GM21515 (cell line): ENCODE results near the gene CKAP5.

Source experiments
- ATAC-seq: cut with Tn5 transposase; IDR thresholded peaks from one replicate; pipeline ENCODE4 v1.9.1; 2021; ENCODE audit not compliant: unreplicated experiment

Gene CKAP5

DNA sequence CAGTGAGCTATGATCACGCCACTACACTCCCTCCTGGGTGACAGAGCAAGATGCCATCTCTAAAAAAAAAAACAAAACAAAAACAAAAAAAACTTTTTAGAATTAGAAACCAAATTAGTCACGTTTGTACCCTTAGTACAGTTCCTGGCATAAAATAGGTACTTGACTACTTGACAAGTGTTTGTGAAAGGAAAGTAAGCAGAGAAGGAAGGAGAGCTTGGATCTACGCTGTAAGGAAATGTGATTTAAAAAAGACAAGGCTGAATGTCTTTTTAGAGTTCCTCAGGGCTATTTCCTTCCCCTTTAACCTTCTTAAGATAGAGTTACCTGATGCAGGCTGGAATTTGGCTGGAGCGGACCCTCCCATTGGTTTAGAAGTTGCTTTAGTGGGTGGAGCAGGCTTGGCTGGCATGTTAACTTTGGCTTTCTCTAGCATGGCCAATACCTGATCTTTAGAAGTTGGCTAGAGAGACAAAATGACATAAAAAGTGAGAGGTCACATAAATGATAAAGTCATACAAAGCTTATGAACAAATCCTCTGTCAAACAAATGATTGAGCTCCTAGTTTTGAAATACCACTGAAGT lies 76.4 kb downstream of the CKAP5 start:
- no peak for ATAC-seq

GRCh38 chr11:46766656-46767055 lies 79.4 kb downstream of the CKAP5 start:
- no peak for ATAC-seq

DNA sequence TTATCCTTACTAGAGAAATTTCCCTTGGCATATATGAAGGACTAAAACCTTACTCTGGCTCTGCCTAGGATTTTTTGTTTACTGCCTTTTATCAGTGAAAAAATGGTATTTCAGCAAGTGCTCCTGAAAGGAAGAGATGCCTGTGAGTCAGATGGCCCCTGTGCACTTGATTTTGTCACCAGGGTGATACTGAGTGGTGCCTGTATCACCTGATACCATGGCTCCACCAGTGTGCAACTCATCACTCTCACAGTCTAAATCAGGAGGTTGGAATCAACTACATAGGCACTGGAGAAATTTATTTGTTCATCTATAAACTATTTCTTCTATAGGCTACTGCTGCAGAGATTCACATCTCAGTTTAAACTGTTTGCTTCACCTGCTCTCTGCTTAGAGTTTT lies 83.8 kb downstream of the CKAP5 start:
- ATAC-seq: no peak

- ATAC-seq: no peak
These were observed 84.3 kb downstream of the CKAP5 start for GRCh38 chr11:46761807-46762206.

DNA sequence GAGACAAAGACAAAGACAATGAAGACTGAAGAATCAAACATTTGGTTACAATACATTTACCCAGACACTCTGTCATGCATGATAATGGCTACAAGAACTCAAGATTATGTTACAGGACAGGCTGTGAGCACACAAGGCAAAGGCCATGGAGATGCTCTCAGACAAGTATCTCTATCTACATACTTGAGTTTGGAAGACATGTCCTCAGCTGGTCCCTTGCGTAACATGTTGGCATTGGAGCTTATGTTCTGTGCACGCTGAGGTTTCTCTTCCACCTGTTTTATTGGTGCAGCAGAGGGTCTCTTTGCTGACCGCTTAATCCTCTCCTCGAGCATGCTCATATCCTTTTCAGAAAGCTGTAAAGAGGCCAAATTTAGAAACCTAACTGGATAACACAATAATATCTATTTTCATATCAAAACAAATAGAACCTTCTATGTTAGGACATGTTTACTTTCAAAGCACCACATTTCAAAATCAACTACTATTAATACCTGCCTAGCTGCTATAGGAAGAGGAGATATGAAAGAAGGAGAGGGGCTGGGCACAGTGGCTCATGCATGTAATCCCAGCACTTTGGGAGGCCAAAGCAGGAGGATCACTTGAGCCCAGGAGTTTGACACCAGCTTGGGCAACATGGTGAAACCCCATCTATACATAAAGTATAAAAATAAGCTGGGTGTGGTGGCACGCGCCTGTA lies 85.5 kb downstream of the CKAP5 start:
- ATAC-seq: no peak

DNA sequence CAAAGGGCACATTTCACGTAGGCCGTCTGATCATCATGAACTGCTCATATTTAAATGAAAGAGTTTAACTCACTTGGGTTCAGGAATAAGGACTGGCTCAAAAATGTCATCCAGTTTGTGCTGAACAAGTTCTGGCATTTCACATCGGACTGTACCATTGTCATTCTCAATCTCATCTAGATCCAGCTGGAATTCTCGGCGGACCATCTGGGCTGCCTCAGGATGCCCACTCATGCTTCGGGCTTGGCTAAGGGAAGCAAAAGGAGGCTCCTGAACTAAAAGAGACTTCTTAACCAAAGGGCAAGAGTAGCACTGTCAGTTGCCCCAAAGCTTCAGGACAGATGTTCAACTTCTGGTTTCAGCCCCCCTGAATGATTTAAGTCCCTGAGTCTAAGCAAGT lies 86.9 kb downstream of the CKAP5 start:
- ATAC-seq: no peak

DNA sequence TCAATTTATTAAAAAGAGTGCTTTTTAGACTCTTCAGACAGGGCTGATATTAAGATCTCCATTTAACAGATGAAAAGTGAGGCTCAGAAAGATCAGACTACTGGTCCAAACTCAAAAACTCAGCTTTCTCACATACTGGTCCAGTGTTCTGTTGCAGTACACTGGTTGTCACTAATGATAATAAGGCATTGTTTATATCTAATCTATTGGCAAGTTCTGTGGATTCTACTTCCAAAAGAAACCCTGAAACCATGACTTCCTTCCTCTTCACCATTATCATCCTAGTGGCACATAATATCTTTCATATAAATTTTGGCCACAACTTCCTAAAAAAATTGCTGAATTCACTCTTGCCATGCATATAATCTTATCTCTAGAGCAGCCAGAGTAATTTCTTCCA lies 90.1 kb downstream of the CKAP5 start:
- no peak for ATAC-seq

DNA sequence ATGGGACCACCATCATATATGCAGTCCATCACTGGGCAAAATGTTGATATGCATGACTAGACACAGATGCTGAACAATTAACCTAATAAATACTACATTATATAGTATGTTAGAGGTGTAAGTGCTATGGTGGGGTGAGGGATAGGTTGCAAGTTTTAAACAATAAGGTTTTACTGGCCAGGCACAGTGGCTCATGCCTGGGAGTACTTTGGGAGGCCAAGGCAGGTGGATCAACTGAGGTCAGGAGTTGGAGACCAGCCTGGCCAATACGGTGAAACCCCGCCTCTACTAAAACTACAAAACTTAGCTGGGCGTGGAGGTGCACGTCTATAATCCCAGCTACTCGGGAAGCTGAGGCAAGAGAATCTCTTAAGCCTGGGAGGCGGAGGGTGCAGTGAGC lies 98.9 kb downstream of the CKAP5 start:
- ATAC-seq: no peak

GRCh38 chr11:46745995-46746394 lies 100.1 kb downstream of the CKAP5 start:
- no peak for ATAC-seq

DNA sequence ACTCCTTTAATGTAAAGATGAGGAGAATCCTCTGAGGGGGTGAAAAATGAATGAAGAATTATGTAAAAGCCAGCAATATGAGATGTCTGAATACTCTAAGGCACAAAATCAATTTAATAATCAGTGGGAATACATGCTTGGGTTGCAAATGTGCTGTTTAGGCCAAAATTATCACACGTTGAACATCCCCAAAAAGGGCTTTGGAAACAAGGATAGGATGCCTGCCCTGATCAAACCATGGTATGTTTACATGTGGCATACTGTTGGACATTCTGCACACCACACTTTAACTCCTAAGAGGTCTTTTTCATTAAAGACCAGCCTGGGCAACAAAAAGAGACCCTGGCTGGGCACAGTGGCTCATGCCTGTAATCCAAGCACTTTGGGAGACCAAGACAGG lies 100.8 kb downstream of the CKAP5 start:
- ATAC-seq: no peak

DNA sequence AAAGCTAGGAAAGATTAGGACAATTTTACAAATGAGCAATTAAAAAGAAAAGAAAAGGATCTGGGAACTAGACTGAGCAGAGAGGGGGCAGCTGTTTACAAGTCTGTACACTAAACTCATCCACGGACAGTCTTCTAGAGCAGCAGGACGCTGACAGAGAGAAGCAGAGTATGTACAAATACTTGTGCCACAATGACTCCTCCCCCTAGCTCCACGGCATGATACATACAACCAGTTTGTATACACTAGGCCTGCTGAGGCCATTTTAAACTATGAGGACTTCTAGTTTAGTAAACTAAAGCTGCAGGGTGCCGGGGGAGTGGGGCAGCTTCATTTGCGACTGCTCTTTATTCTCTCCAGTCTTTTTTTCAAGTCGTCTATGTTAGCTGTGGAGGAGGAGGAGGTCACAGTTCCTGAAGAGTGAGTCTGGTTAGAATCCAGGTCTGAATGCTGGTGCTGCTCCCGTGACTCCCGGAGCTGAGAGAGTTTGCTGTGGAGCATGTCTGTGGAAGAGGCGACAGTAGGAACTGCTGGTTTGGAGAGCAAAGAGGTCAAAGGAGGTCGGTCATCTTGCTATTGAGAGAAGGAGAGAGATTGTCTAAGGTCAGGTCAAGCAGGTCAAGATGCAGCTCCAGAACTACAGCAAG lies 102.3 kb downstream of the CKAP5 start:
- ATAC-seq: no peak

DNA sequence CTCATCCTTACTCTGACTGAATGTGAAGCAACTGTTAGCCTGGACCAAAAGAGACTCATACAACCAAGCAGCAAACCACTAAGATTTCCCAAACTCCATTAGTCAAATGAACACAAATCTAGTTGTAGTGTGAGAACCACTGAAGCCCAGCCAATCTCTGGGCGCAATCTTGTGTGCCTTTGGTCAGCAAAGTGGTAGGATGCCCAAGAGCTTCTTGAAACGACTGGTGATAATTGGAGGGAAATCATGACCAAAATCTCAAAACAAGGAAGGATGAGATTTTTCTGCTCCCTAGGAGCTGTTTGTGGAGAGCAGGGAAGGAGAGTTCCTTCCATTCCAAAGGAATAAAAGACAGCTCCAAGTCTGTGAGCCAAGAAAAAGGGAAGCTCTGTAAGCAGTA lies 103.0 kb downstream of the CKAP5 start:
- no peak for ATAC-seq

DNA sequence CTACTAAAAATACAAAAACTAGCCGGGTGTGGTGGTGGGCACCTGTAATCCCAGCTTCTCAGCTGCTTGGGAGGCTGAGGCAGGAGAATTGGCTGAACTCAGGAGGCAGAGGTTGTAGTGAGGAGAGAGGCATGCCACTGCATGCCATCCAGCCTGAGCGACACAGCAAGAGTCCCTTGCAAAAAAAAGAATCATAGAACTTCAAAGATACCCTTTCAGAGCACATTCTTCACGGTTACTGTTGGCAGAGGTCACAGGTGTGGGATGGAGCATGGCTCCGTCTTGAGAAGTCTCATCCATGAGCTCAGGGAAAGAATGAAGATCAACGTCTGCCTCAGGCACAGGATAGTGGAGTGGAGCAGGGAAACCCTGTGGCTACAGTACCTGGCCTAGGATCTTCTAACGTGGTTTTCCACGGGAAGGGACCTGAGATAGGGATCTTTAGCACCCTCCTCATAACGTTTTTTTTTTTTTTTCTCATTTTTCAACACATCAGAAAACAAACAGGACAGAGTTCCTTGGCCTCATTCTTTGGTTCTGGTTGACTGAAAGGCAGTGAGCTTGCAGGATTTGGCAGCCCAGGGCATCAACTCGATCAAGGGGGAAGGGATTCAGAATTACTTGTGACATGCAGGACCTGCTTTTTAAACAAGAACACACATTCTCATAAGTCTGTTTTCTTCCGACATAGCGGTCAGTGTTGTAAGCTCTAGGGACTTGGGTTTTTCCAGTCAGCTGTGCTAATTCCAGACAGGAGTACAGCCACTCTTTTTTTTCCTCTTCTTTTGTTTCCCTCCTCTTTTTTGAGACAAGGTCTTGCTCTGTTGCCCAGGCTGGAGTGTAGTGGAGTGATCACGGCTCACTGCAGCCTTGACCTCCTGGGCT lies 104.2 kb downstream of the CKAP5 start:
- ATAC-seq: no peak

DNA sequence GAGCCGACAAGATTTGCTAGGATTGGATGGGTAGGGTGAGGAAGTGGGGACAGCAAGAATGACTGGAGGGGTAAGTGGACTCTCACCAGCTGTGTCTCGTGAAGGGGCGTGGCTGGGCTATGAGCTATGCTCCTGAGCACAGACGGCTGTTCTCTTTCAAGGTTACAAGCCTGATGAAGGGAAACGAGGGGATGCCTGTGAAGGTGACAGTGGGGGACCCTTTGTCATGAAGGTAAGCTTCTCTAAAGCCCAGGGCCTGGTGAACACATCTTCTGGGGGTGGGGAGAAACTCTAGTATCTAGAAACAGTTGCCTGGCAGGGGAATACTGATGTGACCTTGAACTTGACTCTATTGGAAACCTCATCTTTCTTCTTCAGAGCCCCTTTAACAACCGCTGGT lies 107.2 kb downstream of the CKAP5 start:
- no peak for ATAC-seq

DNA sequence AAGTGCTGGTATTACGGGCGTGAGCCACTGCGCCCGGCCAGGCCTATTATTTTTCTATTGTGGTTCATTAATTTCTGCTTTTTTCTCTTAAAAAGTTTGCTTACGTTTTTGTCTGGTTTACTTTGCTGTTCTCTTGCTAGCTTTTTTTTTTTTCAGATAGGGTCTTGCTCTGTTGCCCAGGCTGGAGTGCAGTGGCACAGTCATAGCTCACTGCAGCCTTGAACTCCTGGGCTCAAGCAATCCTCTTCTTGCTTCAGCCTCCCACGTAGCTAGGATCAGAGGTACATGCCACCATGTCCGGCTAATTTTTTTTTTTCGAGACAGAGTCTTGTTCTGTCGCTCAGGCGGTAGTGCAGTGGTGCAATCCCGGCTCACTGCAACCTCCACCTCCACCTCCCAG lies 108.4 kb downstream of the CKAP5 start:
- no peak for ATAC-seq

- no peak for ATAC-seq
These were observed 109.5 kb downstream of the CKAP5 start for GRCh38 chr11:46736615-46737014.

- ATAC-seq: no peak
These were observed 109.9 kb downstream of the CKAP5 start for GRCh38 chr11:46736146-46736545.

GRCh38 chr11:46733234-46733633 lies 112.8 kb downstream of the CKAP5 start:
- ATAC-seq: no peak

DNA sequence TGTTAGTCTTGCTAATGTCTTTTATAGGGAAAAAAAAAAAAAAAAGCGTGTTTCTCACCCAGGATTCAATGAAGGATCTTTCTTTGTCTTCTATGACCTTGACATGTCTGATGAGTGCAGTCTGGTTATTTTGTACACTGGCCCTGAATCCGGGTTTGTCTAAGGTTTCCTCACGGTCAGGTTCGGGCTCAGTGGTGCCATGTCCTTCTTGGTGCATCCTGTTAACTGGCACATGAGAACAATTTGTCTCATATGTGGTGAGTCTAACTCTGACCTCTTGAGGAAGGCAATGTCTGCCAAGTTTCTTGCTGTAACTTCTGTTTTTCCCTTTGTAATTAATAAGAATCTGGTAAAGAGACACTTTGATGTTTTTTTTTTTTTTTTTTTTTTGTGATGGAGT lies 114.5 kb downstream of the CKAP5 start:
- ATAC-seq: no peak

DNA sequence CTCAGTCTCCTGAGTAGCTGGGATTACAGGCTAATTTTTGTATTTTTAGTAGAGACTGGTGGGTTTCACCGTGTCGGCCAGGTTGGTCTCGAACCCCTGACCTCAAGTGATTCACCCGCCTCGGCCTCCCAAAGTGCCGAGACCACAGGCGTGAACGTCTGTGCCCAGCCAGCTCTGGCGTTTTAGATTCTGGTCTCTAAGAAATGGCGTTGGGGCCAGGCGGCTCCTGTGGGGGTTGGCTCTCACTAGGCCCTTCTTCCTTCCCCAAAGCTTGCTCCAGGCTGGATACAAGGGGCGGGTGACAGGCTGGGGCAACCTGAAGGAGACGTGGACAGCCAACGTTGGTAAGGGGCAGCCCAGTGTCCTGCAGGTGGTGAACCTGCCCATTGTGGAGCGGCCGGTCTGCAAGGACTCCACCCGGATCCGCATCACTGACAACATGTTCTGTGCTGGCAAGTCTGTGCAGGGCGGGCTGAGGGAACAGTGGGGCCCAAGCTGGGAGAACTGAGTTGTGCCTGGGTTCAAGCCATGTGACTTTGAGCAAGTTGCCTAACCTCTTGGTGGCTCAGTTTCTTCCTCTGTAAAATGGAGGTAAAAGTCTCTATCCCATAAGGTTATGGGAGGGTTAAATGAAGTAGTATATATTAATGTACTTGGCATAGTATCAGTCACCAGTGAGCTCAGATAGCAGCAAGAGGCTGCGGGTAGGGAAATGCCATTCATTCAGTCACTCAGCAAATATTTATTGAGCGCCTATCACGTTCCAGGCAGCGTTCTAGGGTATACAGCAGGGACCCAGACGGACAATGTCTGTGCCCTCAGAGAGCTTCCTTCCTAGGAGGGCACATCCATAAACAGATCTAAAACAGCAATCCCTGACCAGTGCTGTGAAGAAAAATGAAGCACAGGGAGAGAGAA lies 116.7 kb downstream of the CKAP5 start:
- no peak for ATAC-seq

- ATAC-seq: no peak
These were observed 117.4 kb downstream of the CKAP5 start for GRCh38 chr11:46728659-46729040.
